ENCODE data around the gene KIR3DL2.
"Not testable (repeated sequence)": the region's sequence is repeated elsewhere in the genome, so short reads cannot be mapped to it uniquely, and the experiment has no call there.

DNA sequence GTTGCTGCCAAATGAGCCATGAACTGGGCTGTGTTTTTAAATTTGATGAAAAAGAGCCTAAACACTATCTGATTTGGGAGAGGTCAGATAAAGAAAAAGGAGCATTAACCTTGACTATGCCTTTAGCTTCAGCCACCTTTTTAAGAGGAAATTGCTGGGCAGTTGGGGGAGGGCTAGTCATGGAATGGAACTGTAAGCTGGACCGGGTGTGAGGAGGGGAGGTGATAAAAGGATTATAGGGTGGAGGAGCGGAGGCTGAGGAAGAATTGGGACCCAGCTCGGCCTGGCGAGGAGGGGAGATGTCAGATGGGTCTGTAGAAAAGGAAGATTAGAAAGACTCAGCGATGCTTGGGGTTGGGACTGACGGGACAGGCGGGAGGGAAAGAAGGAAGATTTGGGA is 48.4 kb downstream of the KIR3DL2 start:
- TF ChIP-seq CTCF, POLR2A, EP300 (IDR thresholded peaks at IDR 0.05): not testable (repeated sequence)

Measured in gastroesophageal sphincter (tissue), 3 donors.